Measurements from ENCODE around the gene PTPRN2. TPM values are rescaled to one million over a fixed set of nuclear protein-coding genes. Genes with fewer than 3 reads are reported as not detected.

Gene PTPRN2
- polyA plus RNA-seq, 1 of the 3 experiments (the other 2 are of a cell fraction) = 4.0 TPM

DNA sequence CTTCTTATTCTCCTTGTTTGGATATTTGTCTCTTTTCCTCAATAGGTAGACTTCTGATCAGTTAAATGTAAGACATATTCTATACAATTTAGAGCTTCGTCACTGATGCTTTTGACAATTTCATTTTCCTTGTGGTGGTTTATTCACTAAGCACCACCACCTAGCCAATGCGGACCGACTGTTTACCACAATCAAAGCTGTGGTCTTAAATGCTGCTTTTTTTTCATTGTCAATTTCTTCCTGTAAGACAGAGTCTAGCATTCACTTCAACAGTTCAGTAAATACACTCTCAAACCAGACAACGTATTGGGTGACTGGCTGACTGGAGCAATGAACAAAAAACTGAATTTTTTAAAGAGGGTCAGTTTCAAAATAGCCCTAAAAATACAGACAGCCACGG lies 1011.8 kb downstream of the PTPRN2 start:
- H3F3A ChIP-seq (replicated peaks; ENCODE audit: insufficient read depth) = no peaks in the 10 kb centered on the region
- no peaks in the 10 kb centered on the region for H3K27me3 ChIP-seq (ENCODE audit: insufficient read depth)
- H3K4me1 ChIP-seq (ENCODE audit: control insufficient read depth in 1 of 2, insufficient read depth in 2 of 2, low read depth in 1 of 2, low read length in 1 of 2) = no peaks in the 10 kb centered on the region
- 77% methylated on average over 5 of the region's 5 CpGs for WGBS (ENCODE audit: low lambda C conversion rate)
- no peak overlapping the region for H3K9ac ChIP-seq
- H3K79me2 ChIP-seq (ENCODE audit: insufficient read depth) = no peaks in the 10 kb centered on the region
- TF ChIP-seq ELF1 (IDR thresholded peaks at IDR 0.05) (no peak), USF2 (IDR thresholded peaks at IDR 0.05; ENCODE audit: borderline replicate concordance, low read depth, low read length) (no peak), RFX5 (IDR thresholded peaks at IDR 0.05; ENCODE audit: low read length) (no peak), FOSL2 (IDR thresholded peaks at IDR 0.05; ENCODE audit: borderline replicate concordance, low read depth) (no peak), MXI1 (IDR thresholded peaks at IDR 0.05; ENCODE audit: low read depth, low read length) (no peak), IRF3 (IDR thresholded peaks at IDR 0.05; ENCODE audit: low read depth, low read length) (no peak), GABPA (IDR thresholded peaks at IDR 0.05; ENCODE audit: low read depth) (no peak), JUND (IDR thresholded peaks at IDR 0.05) (no peak), YY1 (IDR thresholded peaks at IDR 0.05; ENCODE audit: low read depth) (no peak), FOXM1 (IDR thresholded peaks at IDR 0.05; ENCODE audit: low read depth) (no peak), NFIC (IDR thresholded peaks at IDR 0.05; ENCODE audit: borderline replicate concordance) (no peak), TEAD4 (IDR thresholded peaks at IDR 0.05; ENCODE audit: borderline replicate concordance, insufficient read depth) (no peak), PBX3 (IDR thresholded peaks at IDR 0.05) (no peak), SIN3A (IDR thresholded peaks at IDR 0.05; ENCODE audit: borderline replicate concordance, low read depth, low read length) (no peak), USF1 (IDR thresholded peaks at IDR 0.05; ENCODE audit: borderline replicate concordance, low read depth) (no peak)
- TF ChIP-seq, protein P1, sequence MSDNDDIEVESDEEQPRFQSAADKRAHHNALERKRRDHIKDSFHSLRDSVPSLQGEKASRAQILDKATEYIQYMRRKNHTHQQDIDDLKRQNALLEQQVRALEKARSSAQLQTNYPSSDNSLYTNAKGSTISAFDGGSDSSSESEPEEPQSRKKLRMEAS (IDR thresholded peaks at IDR 0.05; ENCODE audit: low read depth) = no peak
- TF ChIP-seq, protein P2, sequence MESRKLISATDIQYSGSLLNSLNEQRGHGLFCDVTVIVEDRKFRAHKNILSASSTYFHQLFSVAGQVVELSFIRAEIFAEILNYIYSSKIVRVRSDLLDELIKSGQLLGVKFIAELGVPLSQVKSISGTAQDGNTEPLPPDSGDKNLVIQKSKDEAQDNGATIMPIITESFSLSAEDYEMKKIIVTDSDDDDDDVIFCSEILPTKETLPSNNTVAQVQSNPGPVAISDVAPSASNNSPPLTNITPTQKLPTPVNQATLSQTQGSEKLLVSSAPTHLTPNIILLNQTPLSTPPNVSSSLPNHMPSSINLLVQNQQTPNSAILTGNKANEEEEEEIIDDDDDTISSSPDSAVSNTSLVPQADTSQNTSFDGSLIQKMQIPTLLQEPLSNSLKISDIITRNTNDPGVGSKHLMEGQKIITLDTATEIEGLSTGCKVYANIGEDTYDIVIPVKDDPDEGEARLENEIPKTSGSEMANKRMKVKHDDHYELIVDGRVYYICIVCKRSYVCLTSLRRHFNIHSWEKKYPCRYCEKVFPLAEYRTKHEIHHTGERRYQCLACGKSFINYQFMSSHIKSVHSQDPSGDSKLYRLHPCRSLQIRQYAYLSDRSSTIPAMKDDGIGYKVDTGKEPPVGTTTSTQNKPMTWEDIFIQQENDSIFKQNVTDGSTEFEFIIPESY (IDR thresholded peaks at IDR 0.05; ENCODE audit: borderline replicate concordance, low read depth) = no peak
- no peaks in the 10 kb centered on the region for H4K20me1 ChIP-seq (ENCODE audit: insufficient read depth)
- no peak overlapping the region for H3K4me2 ChIP-seq
- H2AFZ ChIP-seq (ENCODE audit: low read depth) = no peak overlapping the region
- ChIA-PET POLR2A (no interaction called here), CTCF (interaction anchor here (0.8 kb wide), 1 partner anchor 189 kb away, joined by 3 read pairs; no protein-coding TSS in a partner anchor)
- no peak overlapping the region for H3K27ac ChIP-seq (ENCODE audit: low read depth in 2 of 2, low read length in 1 of 2)
- H3K4me3 ChIP-seq (ENCODE audit: low read depth in 2 of 2, low read length in 1 of 2) = no peak overlapping the region
- peaks cover 0 to 5% of the 10 kb centered on the region in 2 experiments for H3K36me3 ChIP-seq (replicated peaks in 1 of 2; ENCODE audit: control insufficient read depth in 1 of 2, insufficient read depth in 2 of 2, low read length in 1 of 2)
- no peak for DNase-seq
- H3K9me3 ChIP-seq = no peaks in the 10 kb centered on the region
- no peaks in the 10 kb centered on the region for H3K9me2 ChIP-seq
